GM12878 (cell line): Measurements from ENCODE around the gene GOLGA7B. TPM values are rescaled to one million over a fixed set of nuclear protein-coding genes. Genes with fewer than 3 reads are reported as not detected.

Source experiments
- ATAC-seq: fragments of 200-7000 bp; cut with Tn5 transposase; 3 replicates; pipeline ENCODE4 v1.9.1; 2020; ENCODE audit warnings: mild to moderate bottlenecking, moderate library complexity
- BruUV-seq: library from RNA; stranded (reverse); fragments of 400-500 nt; replicated peaks from 2 replicates; lab custom pipeline; 2021; lab: Mats Ljungman, UMichigan
- CTCF ChIA-PET: fragments of 300-600 bp; sonication (Branson Sonifier 250); formaldehyde crosslinking; extraction: SDS; loops from one replicate; lab custom pipeline; 2021; ENCODE audit warnings: inconsistent platforms; lab: Yijun Ruan, JAX
- POLR2A ChIA-PET: fragments of 350-600 bp; formaldehyde crosslinking; extraction: SDS; loops from one replicate; lab custom pipeline; 2021; ENCODE audit warnings: inconsistent platforms; lab: Charles Lee
- RAD21 ChIA-PET: fragments of 300-600 bp; sonication (Branson Sonifier 250); formaldehyde crosslinking; loops from one replicate; lab custom pipeline; 2023; ENCODE audit warnings: antibody characterized with exemption; ENCODE audit not compliant: unreplicated experiment; lab: Charles Lee
- SMC1A ChIA-PET: fragments of 300-600 bp; sonication (Branson Sonifier 250); formaldehyde crosslinking; loops from one replicate; lab custom pipeline; 2023; ENCODE audit not compliant: unreplicated experiment, uncharacterized antibody; lab: Charles Lee
- DNase-seq: peaks from one replicate; pipeline ENCODE4 v3.0.0-alpha.2; 2011; ENCODE audit warnings: low read depth, low spot score
- FAIRE-seq: peaks from 3 replicates; lab custom pipeline; 2011; peaks lifted over from hg19 to GRCh38; lab: Jason Lieb, UNC
- H2AFZ ChIP-seq: 2 replicates; pipeline ENCODE4 v1.6.0; 2011; ENCODE audit warnings: low read depth, low read length, control low read depth; ENCODE audit not compliant: control insufficient read depth
- H3K27ac ChIP-seq: 2 replicates; pipeline ENCODE4 v1.5.1; 2011; ENCODE audit warnings: control low read depth; ENCODE audit not compliant: control insufficient read depth, insufficient read depth
- H3K27me3 ChIP-seq, 2 experiments: replicated peaks in 1 of 2; 2 replicates each; pipeline versions ENCODE4 v1.6.0 to v1.6.1; 2011; ENCODE audit warnings: low read length in 1 of 2; ENCODE audit not compliant: control insufficient read depth in 2 of 2, insufficient read depth in 2 of 2
- H3K36me3 ChIP-seq, 2 experiments: 2 replicates each; pipeline ENCODE4 v1.5.1; 2011; ENCODE audit warnings: low read length in 1 of 2; ENCODE audit not compliant: control insufficient read depth in 2 of 2, insufficient read depth in 2 of 2
- H3K4me1 ChIP-seq: 2 replicates; pipeline ENCODE4 v1.6.1; 2011; ENCODE audit warnings: mild to moderate bottlenecking, low read length, moderate library complexity, mixed read lengths; ENCODE audit not compliant: control insufficient read depth, insufficient read depth
- H3K4me2 ChIP-seq: 2 replicates; pipeline ENCODE4 v1.6.0; 2011; ENCODE audit warnings: control low read depth; ENCODE audit not compliant: control insufficient read depth, insufficient read depth
- H3K4me3 ChIP-seq: fragments of 200-600 bp; sonication (generic); 2 replicates; pipeline ENCODE4 v1.5.1; 2016
- H3K79me2 ChIP-seq: 2 replicates; pipeline ENCODE4 v1.6.0; 2011; ENCODE audit warnings: low read length; ENCODE audit not compliant: control insufficient read depth, insufficient read depth
- H3K9ac ChIP-seq: 2 replicates; pipeline ENCODE4 v1.8.0; 2011; ENCODE audit warnings: low read length, control low read depth, mixed read lengths; ENCODE audit not compliant: control insufficient read depth, insufficient read depth
- H3K9me3 ChIP-seq: replicated peaks from 3 replicates; pipeline ENCODE4 v1.5.1; 2011; ENCODE audit warnings: mild to moderate bottlenecking, low read length; ENCODE audit not compliant: control insufficient read depth, insufficient read depth
- H4K20me1 ChIP-seq: 2 replicates; pipeline ENCODE4 v1.6.0; 2011; ENCODE audit not compliant: control insufficient read depth, insufficient read depth
- ATF7 ChIP-seq: fragments of 450-650 bp; IDR thresholded peaks from 2 replicates; pipeline ENCODE4 v1.6.1; 2016; ENCODE audit warnings: low read depth, mild to moderate bottlenecking
- BHLHE40 ChIP-seq, 2 experiments: fragments of 450-650 bp in 1 of 2; IDR thresholded peaks; 2 replicates each; pipeline ENCODE4 v1.6.1; 2011 to 2017; ENCODE audit warnings: low read depth in 2 of 2, borderline replicate concordance in 1 of 2, improper control_type of control experiment in 1 of 2, low read length in 1 of 2, mild to moderate bottlenecking in 1 of 2
- CHD1 ChIP-seq: IDR thresholded peaks from 2 replicates; pipeline ENCODE4 v1.6.1; 2012; ENCODE audit warnings: low read depth, low read length, improper control_type of control experiment
- STAT3 ChIP-seq: IDR thresholded peaks from 2 replicates; pipeline ENCODE4 v1.6.1; 2011; ENCODE audit warnings: low read depth, low read length, improper control_type of control experiment
- TCF7 ChIP-seq: IDR thresholded peaks from 2 replicates; pipeline ENCODE4 v1.6.1; 2014; ENCODE audit warnings: antibody characterized with exemption, borderline replicate concordance
- YBX1 ChIP-seq: fragments of 450-650 bp; IDR thresholded peaks from 2 replicates; pipeline ENCODE4 v1.6.1; 2016; ENCODE audit warnings: antibody characterized with exemption
- ZBTB11 ChIP-seq: fragments of 450-650 bp; formaldehyde crosslinking; IDR thresholded peaks from 2 replicates; pipeline ENCODE4 v1.5.0; 2022; ENCODE audit warnings: mild to moderate bottlenecking, missing genetic modification characterization
- WGBS: methylation state at CpG from one replicate; pipeline ENCODE4 v1.1.6; 2016; ENCODE audit warnings: low lambda C conversion rate; ENCODE audit not compliant: insufficient replicate concordance, insufficient coverage; ENCODE audit errors: missing lambda C conversion rate; 5-methylcytosine and 5-hydroxymethylcytosine counted together
- in situ Hi-C: fragments of 300-500 bp; cut with MboI; formaldehyde crosslinking; loops from 9 replicates; pipeline ENCODE4 v1.14.3; 2018; ENCODE audit warnings: mixed read lengths
- intact Hi-C: fragments of 100-400 bp; cut with micrococcal nuclease; formaldehyde crosslinking; loops from one replicate; pipeline ENCODE4 v1.14.2; 2022; ENCODE audit not compliant: unreplicated experiment
- polyA plus RNA-seq, 11 experiments: library from polyadenylated mRNA; depleted of rRNA in 4 of 11; unstranded in 6 of 11; stranded (reverse) in 5 of 11; fragments of >200 nt; fragmentation: Nextera tagmentation in 4 of 11; fragmentation: Illumina TruSeq in 1 of 11; extraction: Ambion mirVana in 4 of 11; extraction: Trizol in 1 of 11; gene quantifications; 1 replicate in 1 of 11; 2 replicates in 10 of 11; pipeline versions ENCODE4 v1.2.1 to v1.2.3, GENCODE V29; 2011 to 2016; ENCODE audit warnings: inconsistent platforms in 2 of 11, missing spikeins in 2 of 11, low read depth in 1 of 11
- total RNA-seq, 4 experiments: library from RNA; depleted of rRNA in 3 of 4; stranded (reverse); fragments of >200 nt in 3 of 4; fragmentation: Illumina TruSeq in 1 of 4; extraction: Trizol in 1 of 4; gene quantifications; 2 replicates each; pipeline versions ENCODE4 v1.2.1 to v1.2.3, GENCODE V29; 2013 to 2021

GOLGA7B gene
- total and polyA plus RNA-seq, 10 of the 15 experiments (the other 5 are each of a cell fraction or from before 2014, with no cell fraction given), result 0.01 to 0.02 (median 0.01) TPM; not detected in 7

- RAD21 ChIA-PET, result interaction anchor here (1.3 kb wide), 1 partner anchor 130 kb away, joined by 3 read pairs; no protein-coding TSS in a partner anchor
- CTCF ChIA-PET, result interaction anchor here (0.9 to 5.3 kb wide), 4 partner anchors 9 to 337 kb away, joined by 3 to 21 read pairs (median 7); no protein-coding TSS in a partner anchor
- no TSS peak for BruUV-seq
- POLR2A ChIA-PET, result no interaction called here
- H3K4me1 ChIP-seq, result no peaks in the 10 kb centered on the region
- no peak for ATAC-seq
- no peak for FAIRE-seq
- H3K79me2 ChIP-seq, result no peaks in the 10 kb centered on the region
- H3K27me3 ChIP-seq, result peaks cover 0 to 6% of the 10 kb centered on the region in 2 experiments; a peak in 2 of 4 replicates
- H3K9me3 ChIP-seq, result no peaks in the 10 kb centered on the region
- H3K36me3 ChIP-seq, result no peaks in the 10 kb centered on the region
- no peak overlapping the region for H3K4me2 ChIP-seq
- 2% methylated on average over 5 of the region's 5 CpGs for WGBS
- H4K20me1 ChIP-seq, result no peaks in the 10 kb centered on the region
- no peak for DNase-seq
- SMC1A ChIA-PET, result interaction anchor here (0.8 to 1.1 kb wide), 3 partner anchors 130 to 131 kb away, joined by 3 read pairs; no protein-coding TSS in a partner anchor
- in situ Hi-C loops (no loop called here), intact Hi-C loops (loop anchor here (10.0 kb wide), 1 partner anchor 754 kb away; no protein-coding TSS in a partner anchor)
- TF ChIP-seq YBX1 (no peak), ATF7 (no peak)
- H2AFZ ChIP-seq, result no peak overlapping the region
- no peak overlapping the region for H3K27ac ChIP-seq
- H3K9ac ChIP-seq, result no peak overlapping the region
- no peak overlapping the region for H3K4me3 ChIP-seq
Measured at GRCh38 chr10:97911217-97911616, 61.6 kb downstream of the GOLGA7B start.

DNA sequence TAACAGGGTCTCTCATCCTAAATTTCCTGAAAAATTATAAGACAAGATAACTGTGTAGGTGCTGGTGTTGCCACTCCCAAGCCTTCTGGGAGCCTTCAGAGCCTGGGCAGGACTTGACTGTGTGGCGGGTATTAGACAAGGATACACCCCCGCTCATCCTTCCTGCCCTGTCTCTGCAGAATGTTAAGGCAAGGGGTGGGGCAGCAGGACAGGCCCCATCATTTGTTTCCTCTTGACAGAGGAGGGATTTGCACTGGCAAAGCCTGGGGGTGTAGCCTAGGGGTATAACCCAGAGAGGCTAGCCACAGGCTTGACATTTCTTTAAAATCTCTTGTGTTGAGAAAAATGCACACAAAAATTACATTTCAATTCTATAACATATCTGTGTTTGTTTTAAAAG, 63.5 kb downstream of the GOLGA7B start:
- H3K4me3 ChIP-seq, result no peak overlapping the region
- no peaks in the 10 kb centered on the region for H4K20me1 ChIP-seq
- H3K27ac ChIP-seq, result no peak overlapping the region
- no peaks in the 10 kb centered on the region for H3K79me2 ChIP-seq
- no peak overlapping the region for H3K9ac ChIP-seq
- in situ Hi-C loops (no loop called here), intact Hi-C loops (loop anchor here (10.0 kb wide), 1 partner anchor 752 kb away; no protein-coding TSS in a partner anchor)
- no TSS peak for BruUV-seq
- no peak overlapping the region for H3K4me2 ChIP-seq
- ChIA-PET POLR2A (no interaction called here), CTCF (interaction anchor here (3.6 to 7.1 kb wide), 3 partner anchors 128 to 132 kb away, joined by 10 to 143 read pairs (median 21); no protein-coding TSS in a partner anchor), RAD21 (no interaction called here), SMC1A (no interaction called here)
- FAIRE-seq, result no peak
- H3K9me3 ChIP-seq, result no peaks in the 10 kb centered on the region
- TF ChIP-seq CHD1 (no peak), YBX1 (no peak), ZBTB11 (no peak), BHLHE40 (IDR thresholded peaks at IDR 0.05; ENCODE audit: borderline replicate concordance in 1 of 2, low read depth in 2 of 2, low read length in 1 of 2) (no peak), STAT3 (no peak), TCF7 (no peak)
- H2AFZ ChIP-seq, result no peak overlapping the region
- H3K27me3 ChIP-seq, result peaks cover 0 to 2% of the 10 kb centered on the region in 2 experiments; a peak in 2 of 4 replicates
- WGBS, result 63% methylated on average over 2 of the region's 2 CpGs
- no peak for ATAC-seq
- no peaks in the 10 kb centered on the region for H3K36me3 ChIP-seq
- H3K4me1 ChIP-seq, result no peaks in the 10 kb centered on the region
- DNase-seq, result no peak
